G401 (cell line): ENCODE measurements around the gene ZFYVE28. TPM values are rescaled to one million over a fixed set of nuclear protein-coding genes. Genes with fewer than 3 reads are reported as not detected.
A peak's percentile ranks its signal among the peaks of the same experiment; 100 is the strongest.
"Not testable (repeated sequence)": the region's sequence is repeated elsewhere in the genome, so short reads cannot be mapped to it uniquely, and the experiment has no call there.

ENCODE experiments used
- DNase-seq: peaks from one replicate; pipeline ENCODE4 v3.0.0-alpha.2; 2015; ENCODE audit warnings: low spot score
- in situ Hi-C: cut with HindIII; loops from 2 replicates; pipeline ENCODE4 v1.10.0; 2016; ENCODE audit warnings: low sequenced_read_pairs, mixed read lengths
- total RNA-seq: library from RNA; depleted of rRNA; stranded (reverse); fragments of >200 nt; shearing (Covaris generic); gene quantifications from 2 replicates; pipeline ENCODE4 v1.2.3, GENCODE V29; 2014

Gene ZFYVE28
- total RNA-seq, 1 experiment from 2014 or later, result 11.4 TPM

DNA sequence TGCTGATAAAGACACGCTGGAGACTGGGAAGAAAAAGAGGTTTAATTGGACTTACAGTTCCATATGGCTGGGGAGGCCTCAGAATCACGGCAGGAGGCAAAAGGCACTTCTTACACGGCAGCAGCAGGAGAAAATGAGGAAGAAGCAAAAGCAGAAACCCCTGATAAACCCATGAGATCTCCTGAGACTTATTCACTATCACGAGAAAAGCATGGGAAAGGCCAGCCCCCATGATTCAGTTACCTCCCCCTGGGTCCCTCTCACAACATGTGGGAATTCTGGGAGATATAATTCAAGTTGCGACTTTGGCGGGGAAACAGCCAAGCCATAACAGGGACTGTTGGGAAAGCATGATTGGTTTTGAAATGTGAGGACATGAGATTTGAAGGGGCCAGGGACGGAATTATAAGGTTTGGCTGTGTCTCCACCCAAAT lies 35.7 kb downstream of the ZFYVE28 start:
- in situ Hi-C loops, result not testable (repeated sequence)

DNA sequence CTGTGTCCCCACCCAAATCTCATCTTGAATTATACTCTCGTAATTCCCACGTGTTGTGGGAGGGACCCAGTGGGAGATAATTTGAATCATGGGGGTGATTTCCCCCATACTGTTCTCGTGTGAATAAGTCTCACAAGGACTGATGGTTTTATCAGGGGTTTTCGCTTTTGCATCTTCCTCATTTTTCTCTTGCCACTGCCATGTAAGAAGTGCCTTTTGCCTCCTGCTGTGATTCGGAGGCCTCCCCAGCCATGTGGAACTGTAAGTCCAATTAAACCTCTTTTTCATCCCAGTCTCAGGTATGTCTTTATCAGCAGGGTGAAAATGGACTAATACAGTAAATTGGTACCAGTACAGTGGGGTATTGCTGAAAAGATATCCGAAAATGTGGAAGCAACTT lies 37.9 kb downstream of the ZFYVE28 start:
- in situ Hi-C loops, DNase-seq: not testable (repeated sequence)

More for the DNA sequence above, 35.7 kb downstream of the ZFYVE28 start:
- not testable (repeated sequence) for DNase-seq

DNA sequence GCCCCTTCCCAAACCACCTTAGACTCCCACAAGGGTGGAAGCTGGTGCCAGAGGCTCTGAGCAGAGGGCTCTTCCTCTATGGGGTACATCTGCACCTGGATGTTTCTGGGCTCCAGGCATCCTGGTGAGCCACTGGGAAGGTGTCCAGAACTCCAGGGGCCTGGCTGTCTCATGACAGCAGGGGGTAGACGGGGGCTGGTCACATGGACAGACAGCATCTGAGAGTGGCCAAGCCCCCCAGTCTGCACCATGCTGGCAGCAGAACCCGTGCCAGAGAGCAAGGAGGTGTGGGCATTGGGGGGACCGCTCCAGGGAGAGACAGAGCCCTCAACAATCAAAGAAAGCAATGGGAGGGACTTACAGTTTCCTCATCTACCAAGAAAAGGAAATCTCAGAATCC lies 39.5 kb downstream of the ZFYVE28 start:
- in situ Hi-C loops, result no loop called here
- DNase-seq, result no peak

DNA sequence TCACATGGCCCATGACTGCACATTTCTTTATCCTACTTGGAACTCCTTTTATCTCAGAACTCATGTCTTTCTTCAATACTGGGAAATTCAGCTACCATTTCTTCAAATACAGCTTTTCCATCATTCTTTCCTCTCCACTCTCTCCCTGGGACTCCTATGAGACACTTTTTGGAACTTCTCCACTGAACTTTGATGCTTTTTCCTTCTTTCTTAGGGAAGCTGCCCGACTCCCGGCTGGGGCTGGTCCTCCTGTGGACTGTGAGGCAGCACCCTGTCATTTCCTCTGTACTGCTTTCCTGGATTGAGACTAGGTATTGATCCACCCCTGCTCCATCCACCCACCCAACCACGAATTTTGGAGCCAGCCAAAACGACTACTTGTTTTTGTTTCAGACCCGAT lies 40.0 kb downstream of the ZFYVE28 start:
- DNase-seq, result no peak
- in situ Hi-C loops, result no loop called here

DNA sequence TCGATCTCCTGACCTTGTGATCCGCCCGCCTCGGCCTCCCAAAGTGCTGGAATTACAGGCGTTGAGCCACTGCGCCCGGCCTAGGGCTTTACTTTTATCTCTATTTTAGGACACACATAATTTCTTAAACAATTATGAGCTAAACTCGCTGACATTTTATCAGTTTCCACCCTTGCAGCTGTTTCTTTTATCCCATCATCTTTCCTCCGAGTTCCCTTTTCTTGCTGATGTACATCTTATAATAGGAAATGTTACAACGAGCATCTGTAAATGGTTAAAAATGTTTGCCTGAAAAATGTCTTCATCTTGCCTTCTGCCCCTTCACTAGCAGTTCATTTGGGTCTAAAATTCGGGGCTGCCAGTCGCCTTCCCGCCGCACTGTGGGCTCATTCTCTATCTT lies 41.2 kb downstream of the ZFYVE28 start:
- DNase-seq, result no peak
- in situ Hi-C loops, result no loop called here

DNA sequence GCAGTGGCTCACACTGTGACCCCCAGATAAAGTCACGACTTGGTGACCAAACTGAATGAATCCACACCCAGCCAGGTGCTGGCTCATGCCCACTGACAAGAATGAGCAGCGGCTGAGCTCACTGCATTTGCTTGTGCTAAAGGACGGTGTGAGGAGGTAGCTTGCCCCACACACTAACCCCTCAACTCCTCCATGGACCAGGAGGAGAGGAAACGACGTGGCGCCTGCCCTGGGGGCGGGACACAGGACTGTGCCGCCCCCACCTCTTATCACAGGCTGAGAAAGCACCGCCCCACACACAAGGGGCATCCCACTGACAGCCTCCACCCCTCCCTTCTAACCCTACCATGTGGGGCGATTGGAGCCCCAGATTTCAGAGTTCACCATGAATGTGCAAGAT lies 43.0 kb downstream of the ZFYVE28 start:
- DNase-seq, result no peak
- in situ Hi-C loops, result no loop called here

DNA sequence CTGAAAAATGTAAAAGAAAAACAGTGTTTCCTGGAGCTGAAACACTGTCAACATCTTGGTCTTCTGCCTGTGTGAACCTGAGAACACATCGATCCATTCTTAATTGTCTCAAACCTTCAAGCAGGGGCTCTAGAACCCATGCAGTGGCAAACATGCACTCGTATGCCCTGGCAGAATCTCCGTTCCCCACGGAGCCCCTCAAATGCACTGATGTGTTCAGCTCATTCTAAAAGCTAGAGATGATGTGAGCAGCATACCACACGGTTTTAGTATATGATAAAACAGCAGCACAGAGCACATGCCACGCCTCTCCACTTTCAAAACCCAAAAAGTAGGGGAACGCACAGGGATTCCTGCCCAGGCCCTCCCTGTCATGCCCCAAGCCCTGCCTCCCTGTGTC lies 44.9 kb downstream of the ZFYVE28 start:
- in situ Hi-C loops, result no loop called here
- no peak for DNase-seq

DNA sequence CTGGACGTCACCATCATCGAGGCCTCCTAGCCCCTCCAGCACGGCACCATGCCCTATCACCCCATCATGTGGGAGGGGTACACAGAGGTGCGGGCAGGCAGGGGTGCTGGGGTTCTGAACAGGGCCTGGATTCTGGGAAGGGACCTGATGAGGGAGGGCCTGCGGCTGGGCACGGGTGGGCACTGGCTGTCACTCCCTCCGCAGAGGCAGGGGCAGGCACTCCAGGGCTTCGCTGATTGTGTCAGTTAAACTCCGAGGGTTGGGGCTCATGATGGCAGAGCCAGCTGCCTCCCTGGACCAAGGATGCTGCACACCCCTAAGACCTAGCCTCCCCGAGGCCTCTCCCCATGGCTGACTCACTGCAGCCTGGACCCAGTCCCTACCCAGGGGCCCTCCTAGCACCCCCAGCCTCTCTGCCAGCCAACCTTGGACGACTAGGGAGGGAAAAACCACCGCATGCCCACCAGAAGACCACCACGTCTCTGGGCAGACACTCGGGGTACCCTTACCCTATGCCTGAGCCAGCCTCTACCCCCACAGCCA lies 45.9 kb downstream of the ZFYVE28 start:
- in situ Hi-C loops, result no loop called here
- no peak for DNase-seq

DNA sequence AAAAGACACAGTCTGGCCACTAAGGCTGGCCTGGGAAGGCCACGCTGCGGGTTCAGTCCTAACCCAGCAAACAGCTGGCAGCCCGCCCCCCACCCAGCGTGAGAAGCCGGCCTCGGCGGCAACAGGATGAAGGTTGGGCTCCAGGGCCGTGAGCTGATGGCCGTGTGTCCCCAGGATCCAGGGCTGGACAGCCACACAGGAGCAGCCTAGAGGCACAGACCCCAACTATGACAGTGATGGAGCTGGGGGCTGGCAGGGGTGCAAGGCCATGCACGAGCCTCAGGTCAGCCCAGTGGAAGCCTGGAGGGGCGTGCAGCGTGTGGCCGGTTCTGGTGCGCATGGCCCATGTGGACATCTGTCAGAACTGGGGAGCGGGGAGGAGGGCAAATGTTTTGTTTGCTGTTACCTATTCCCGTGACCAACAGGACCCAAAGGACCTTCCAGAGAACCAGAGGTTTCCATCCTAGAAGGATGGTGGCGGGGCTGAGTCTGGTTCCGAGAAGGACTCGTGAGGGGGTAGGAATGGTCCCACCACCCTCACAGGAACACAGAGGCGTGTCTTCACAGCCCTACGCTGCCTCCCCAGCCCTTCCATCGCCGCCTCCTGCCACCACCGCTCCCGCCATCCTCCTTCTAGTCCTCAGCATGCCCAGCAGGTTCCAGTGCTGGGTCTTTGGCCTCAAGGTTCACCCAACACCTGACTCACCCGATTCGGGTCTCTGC lies 46.5 kb downstream of the ZFYVE28 start:
- peak; percentile 24 for DNase-seq

DNA sequence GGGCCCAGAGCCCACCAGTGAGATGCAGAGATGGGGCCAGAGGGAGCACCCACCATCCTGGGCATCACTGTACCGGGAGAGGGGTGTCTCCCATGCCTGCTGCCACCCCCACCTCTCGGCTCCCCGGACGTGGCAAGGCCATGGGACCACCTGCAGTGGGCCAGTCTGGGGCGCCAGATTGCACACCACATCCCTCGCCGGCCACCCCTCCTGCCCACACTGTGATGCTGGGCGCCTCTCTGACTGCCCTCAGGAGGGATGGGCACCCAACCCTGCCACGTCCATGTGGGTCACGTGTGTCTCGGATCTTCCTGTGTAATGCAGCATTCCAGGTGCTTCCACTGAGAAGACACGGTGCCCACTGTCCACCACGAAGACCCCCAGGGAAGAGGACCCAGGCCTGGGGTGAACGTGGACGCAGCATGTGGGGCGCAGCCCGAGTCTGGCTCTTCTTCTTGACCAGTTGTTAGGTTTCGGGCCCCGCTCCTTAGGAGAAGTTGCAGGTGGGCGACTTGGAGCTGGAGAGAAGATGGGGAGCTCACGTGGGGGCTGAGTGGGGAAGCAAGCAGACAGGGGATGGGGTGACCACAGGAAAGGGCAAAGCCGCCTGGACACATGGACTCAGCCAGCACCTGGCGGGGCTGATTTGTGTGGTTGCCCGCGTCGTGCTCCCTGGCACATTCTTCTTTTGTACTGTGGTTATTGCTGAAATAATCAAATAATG lies 47.7 kb downstream of the ZFYVE28 start:
- in situ Hi-C loops, result no loop called here
- no peak for DNase-seq

More for the DNA sequence above, 46.5 kb downstream of the ZFYVE28 start:
- in situ Hi-C loops, result no loop called here

DNA sequence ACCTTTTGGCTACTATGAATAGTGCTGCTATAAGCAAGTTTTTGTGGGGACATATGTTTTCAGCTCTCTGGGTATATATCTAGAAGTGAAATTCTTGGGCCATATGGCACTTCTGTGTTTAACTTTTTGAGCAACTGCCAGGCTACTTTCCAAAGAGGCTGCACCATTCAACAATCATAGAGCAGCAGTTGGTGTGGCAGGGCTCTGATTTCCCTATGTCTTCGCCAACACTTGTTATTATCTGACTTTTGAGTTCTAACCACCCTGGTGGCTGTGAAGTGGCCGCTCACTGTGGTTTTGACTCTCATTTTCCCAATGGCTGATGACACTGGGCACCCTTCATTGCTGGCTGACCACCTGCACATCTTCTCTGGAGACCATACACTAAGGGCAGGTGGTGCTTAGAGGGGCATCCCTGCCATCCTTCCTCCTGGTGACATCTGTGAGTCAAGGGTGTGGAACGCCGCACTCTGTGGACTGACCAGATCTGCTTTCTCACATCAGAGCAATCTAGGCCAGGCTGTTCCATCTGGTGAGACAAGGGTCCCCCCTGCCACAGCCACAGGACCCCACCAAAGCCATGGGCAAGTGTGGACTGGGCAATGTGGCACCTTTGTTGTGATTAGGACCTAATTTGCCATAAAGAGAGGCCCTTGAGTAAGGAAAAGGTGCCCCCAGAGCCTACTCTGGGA lies 49.6 kb downstream of the ZFYVE28 start:
- in situ Hi-C loops, result loop anchor here (10.0 kb wide), 1 partner anchor 64 kb away; no protein-coding TSS in a partner anchor
- DNase-seq, result no peak

DNA sequence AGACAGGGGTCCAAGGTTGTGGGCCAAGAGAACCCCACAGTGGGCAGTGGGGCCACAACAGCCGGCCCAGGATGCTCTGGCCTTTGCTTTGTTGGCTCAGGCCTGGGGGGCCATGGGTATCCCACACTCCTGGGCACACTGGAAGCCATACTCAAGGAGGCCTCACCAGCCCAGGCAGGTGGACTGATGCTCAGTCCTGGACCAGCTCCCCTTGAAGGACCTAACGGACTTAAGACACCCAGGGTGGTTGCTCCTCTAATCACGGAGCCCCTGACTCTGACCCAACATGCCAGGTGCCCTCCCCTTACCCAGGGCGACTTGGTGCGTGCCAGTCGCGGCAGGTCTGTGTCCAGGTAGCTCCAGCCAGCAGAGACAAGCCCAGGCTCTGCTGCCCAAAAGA lies 50.8 kb downstream of the ZFYVE28 start:
- in situ Hi-C loops, result loop anchor here (10.0 kb wide), 1 partner anchor 63 kb away; no protein-coding TSS in a partner anchor
- no peak for DNase-seq

DNA sequence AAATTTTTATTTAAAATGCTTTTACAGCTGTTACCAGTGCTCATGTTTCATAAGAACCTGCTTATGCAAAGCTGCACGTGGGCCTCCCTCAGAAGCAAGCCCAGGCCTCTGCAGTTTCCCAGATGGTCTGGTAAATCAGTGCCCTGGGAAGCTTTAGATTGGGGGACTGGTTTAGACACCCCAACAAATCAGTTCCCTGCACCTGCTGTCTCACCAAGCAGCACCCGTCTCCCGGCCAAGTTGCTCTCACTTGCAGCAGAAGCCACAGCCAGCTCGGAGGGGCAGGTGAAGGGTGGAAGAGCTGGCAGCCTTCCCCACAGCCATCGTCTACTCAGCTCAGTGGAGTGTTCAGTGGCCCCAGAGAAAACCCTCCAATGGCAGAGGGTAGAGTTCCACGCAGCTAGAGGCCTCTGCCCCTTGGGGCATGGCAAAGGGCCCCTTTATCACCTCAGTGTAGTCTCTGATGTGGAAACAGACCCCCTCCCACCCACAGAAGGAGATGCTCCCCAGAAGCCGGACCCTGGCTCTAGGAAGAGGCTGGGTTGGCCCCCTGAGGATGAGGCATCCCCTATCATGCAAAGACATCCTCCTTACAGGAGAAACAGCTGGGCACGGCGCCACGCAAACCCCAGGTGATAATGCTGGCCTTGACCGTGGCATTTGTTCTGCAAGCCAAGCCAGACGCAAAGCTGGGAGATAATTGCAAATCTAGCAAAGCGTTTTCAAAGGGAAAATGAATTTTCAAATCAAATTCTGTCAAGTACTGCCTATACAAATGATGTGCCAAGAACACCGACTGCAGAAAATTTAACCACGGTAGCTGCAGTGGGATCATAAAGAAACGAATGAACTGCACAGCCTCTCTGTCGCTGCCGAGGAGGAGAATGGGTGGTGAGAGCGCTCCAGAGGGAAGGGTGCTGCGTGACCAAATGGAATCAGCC lies 51.9 kb downstream of the ZFYVE28 start:
- in situ Hi-C loops, result loop anchor here (10.0 kb wide), 1 partner anchor 62 kb away; no protein-coding TSS in a partner anchor

DNA sequence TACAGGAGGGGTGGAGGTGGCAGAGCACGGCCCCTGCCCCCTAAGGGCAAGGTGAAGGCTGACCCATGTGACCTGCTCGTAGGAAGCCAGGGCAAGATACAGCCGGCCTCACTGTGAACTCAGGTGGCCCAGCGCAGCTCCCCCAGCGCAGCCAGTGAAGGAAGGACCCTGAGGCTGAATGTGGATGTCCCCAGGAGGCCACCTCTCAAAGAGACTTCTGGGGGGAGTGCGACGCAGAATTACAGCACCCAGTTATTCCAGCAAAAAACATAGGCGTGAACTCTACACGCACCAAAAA lies 52.6 kb downstream of the ZFYVE28 start:
- no peak for DNase-seq
- in situ Hi-C loops, result loop anchor here (10.0 kb wide), 1 partner anchor 61 kb away; no protein-coding TSS in a partner anchor

More for the DNA sequence above, 51.9 kb downstream of the ZFYVE28 start:
- DNase-seq, result peak; percentile 89

DNA sequence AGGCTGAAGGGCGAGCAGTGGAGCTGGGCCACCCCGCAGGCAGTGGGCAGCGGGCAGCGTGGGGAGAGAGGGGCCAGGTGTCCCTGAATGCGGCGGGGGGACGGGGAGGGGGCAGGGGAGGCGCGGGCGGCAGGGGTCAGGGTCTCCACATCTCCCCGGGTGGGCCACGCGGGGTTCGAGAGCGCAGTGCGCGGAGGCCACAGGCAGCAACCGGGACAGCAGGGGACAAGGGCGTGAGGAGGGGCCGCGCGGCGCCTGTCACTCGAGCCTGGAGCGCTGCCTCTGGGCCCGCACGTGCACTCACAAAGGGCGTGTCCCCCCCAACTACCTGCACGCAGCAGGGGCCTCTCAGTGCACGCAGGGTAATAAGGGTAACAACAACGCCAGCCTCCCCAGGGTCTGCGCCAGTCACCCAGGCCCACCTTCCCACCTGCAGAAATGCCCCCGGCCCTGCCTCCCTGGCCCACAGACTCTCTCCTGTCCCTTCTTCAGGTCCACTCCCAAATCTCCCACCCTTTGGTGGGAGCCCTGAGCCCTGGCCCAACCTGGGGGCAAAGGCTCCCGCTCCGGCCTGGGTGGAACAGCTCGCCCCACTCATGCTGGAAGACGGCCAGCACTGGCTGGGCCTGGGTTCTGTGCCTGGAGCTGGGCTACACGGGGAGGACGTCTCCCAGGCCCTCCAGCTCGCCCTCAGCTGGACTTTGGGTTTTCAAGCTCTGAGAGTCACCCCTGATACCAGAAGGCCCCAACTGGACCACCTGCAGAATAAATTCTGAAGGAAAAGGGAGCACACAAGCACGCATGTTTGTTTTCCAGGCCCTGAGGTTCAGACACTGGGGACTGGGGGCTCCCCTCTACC lies 53.2 kb downstream of the ZFYVE28 start:
- no peak for DNase-seq
- in situ Hi-C loops, result loop anchor here (10.0 kb wide), 1 partner anchor 60 kb away; no protein-coding TSS in a partner anchor

DNA sequence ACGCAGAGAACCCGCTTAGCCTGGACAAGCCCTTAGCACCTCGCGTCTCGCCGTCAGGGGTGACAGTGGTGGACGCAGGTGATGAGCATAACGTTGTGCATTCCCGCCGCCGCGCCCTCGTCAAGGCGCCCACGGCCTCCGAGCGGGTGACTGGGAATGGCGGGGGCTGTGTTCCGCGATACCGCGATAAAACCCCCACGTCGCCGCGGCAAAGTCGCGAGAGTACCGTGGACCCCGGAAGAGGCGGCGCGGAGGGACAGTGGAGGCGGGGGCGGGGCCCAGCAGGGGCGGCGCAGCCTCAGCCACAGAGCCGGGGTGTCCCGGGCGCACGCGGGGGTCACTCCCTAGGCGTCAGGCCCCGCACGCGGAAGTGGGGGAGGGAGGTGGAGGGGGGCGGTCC lies 53.8 kb downstream of the ZFYVE28 start:
- in situ Hi-C loops, result loop anchor here (10.0 kb wide), 1 partner anchor 60 kb away; no protein-coding TSS in a partner anchor
- no peak for DNase-seq

DNA sequence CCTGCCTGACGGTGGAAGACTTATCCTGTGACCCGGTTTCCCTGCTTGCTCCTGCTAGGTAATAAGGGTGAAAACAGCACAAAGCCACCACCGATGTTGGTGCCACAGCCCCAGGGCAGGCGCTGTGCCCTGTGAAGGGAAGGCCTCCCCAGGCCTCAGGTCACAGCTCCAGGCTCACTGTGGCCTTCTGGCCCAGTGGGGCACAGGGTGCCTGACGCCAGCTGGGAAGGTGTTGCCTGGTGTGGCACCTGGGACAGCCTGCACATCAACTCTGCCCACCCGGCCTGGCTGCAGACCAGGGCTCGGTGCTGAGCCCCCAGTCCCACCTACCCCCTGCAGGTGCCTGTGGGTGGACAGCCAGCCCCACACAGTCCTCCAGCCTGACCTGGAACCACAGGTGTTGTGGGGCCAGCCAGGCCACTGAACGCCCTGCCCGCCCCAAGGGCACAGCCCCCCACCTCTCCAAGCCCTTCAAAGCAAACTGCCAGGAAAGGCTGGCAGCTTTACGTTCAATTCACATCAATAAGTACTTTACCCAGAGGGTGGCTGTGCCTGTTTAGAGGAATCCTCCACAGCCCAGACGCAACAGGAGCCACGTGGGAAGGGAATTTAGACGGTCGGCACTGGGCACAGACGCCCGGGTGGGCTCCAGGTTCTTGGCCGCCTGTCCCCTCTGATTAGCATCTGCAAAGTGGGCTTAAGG lies 54.3 kb downstream of the ZFYVE28 start:
- in situ Hi-C loops, result loop anchor here (10.0 kb wide), 1 partner anchor 59 kb away; no protein-coding TSS in a partner anchor
- DNase-seq, result no peak
